Memory B cell (primary cell): Measurements from ENCODE around the gene ITGAX.

Experiments
- ATAC-seq: fragments of 150-1000 bp; cut with Tn5 transposase; 2 replicates; pipeline ENCODE4 v1.10.0; 2021; ENCODE audit warnings: low read depth, mild to moderate bottlenecking, moderate library complexity
- DNase-seq, 2 donors: peaks; one replicate each; pipeline ENCODE4 v3.0.0; 2022; ENCODE audit warnings: low spot score in 2 of 2
- H3K27ac Mint-ChIP-seq: one replicate; pipeline ENCODE4 v1.8.0; 2022; ENCODE audit warnings: mild to moderate bottlenecking, moderate library complexity, mixed read lengths
- H3K27me3 Mint-ChIP-seq: one replicate; pipeline ENCODE4 v1.8.0; 2022; ENCODE audit warnings: mixed read lengths
- H3K36me3 Mint-ChIP-seq: one replicate; pipeline ENCODE4 v1.8.0; 2022; ENCODE audit warnings: mild to moderate bottlenecking, mixed read lengths
- H3K4me1 Mint-ChIP-seq: one replicate; pipeline ENCODE4 v1.8.0; 2022; ENCODE audit warnings: mixed read lengths
- H3K4me3 Mint-ChIP-seq: one replicate; pipeline ENCODE4 v1.8.0; 2022; ENCODE audit warnings: mild to moderate bottlenecking, moderate library complexity, mixed read lengths
- H3K9me3 Mint-ChIP-seq: one replicate; pipeline ENCODE4 v1.8.0; 2022; ENCODE audit warnings: mixed read lengths

ITGAX gene

GRCh38 chr16:31400191-31400590 is 45.2 kb downstream of the ITGAX start:
- no peaks in the 10 kb centered on the region for H3K36me3 Mint-ChIP-seq
- no peak overlapping the region for H3K4me3 Mint-ChIP-seq
- peaks cover 1% of the 10 kb centered on the region for H3K27me3 Mint-ChIP-seq
- no peak overlapping the region for H3K27ac Mint-ChIP-seq
- ATAC-seq = no peak
- H3K4me1 Mint-ChIP-seq = peaks cover 4% of the 10 kb centered on the region
- peaks cover 2% of the 10 kb centered on the region for H3K9me3 Mint-ChIP-seq
- no peak for DNase-seq

GRCh38 chr16:31401436-31401835 is 46.5 kb downstream of the ITGAX start:
- ATAC-seq (no peak), DNase-seq (no peak)
- Mint-ChIP-seq H3K27ac (no peak overlapping the region), H3K36me3 (no peaks in the 10 kb centered on the region), H3K9me3 (peaks cover 2% of the 10 kb centered on the region), H3K4me1 (peaks cover 4% of the 10 kb centered on the region), H3K4me3 (no peak overlapping the region), H3K27me3 (peaks cover 1% of the 10 kb centered on the region)

- H3K27me3 Mint-ChIP-seq = no peaks in the 10 kb centered on the region
- peaks cover 4% of the 10 kb centered on the region for H3K4me1 Mint-ChIP-seq
- H3K9me3 Mint-ChIP-seq = peaks cover 2% of the 10 kb centered on the region
- ATAC-seq (no peak), DNase-seq (no peak)
- no peaks in the 10 kb centered on the region for H3K36me3 Mint-ChIP-seq
- no peak overlapping the region for H3K27ac Mint-ChIP-seq
- H3K4me3 Mint-ChIP-seq = no peak overlapping the region
Observed at GRCh38 chr16:31402687-31403086, 47.7 kb downstream of the ITGAX start.

GRCh38 chr16:31403590-31404352 is 48.8 kb downstream of the ITGAX start:
- H3K4me1 Mint-ChIP-seq = peaks cover 4% of the 10 kb centered on the region
- no peak for ATAC-seq
- H3K27ac Mint-ChIP-seq = no peak overlapping the region
- H3K9me3 Mint-ChIP-seq = peaks cover 2% of the 10 kb centered on the region
- DNase-seq = no peak
- H3K36me3 Mint-ChIP-seq = no peaks in the 10 kb centered on the region
- peaks cover 5% of the 10 kb centered on the region for H3K27me3 Mint-ChIP-seq
- H3K4me3 Mint-ChIP-seq = no peak overlapping the region

GRCh38 chr16:31404353-31405064 is 49.5 kb downstream of the ITGAX start:
- H3K27me3 Mint-ChIP-seq = peaks cover 5% of the 10 kb centered on the region
- H3K27ac Mint-ChIP-seq = no peak overlapping the region
- no peaks in the 10 kb centered on the region for H3K36me3 Mint-ChIP-seq
- H3K9me3 Mint-ChIP-seq = peaks cover 2% of the 10 kb centered on the region
- ATAC-seq = no peak
- no peak for DNase-seq
- no peak overlapping the region for H3K4me3 Mint-ChIP-seq
- H3K4me1 Mint-ChIP-seq = peaks cover 4% of the 10 kb centered on the region

GRCh38 chr16:31407406-31407805 is 52.4 kb downstream of the ITGAX start:
- Mint-ChIP-seq H3K27me3 (peaks cover 8% of the 10 kb centered on the region), H3K4me3 (no peak overlapping the region), H3K4me1 (no peaks in the 10 kb centered on the region), H3K9me3 (no peaks in the 10 kb centered on the region), H3K36me3 (no peaks in the 10 kb centered on the region), H3K27ac (no peak overlapping the region)
- DNase-seq = no peak
- no peak for ATAC-seq

- Mint-ChIP-seq H3K27me3 (peaks cover 11% of the 10 kb centered on the region), H3K4me1 (peaks cover 11% of the 10 kb centered on the region), H3K9me3 (no peaks in the 10 kb centered on the region), H3K4me3 (no peak overlapping the region), H3K27ac (no peak overlapping the region), H3K36me3 (no peaks in the 10 kb centered on the region)
- no peak for DNase-seq
- ATAC-seq = no peak
Observed at GRCh38 chr16:31409433-31409832, 54.5 kb downstream of the ITGAX start.

GRCh38 chr16:31410082-31410481 is 55.1 kb downstream of the ITGAX start:
- ATAC-seq = no peak
- no peaks in the 10 kb centered on the region for H3K9me3 Mint-ChIP-seq
- no peak overlapping the region for H3K27ac Mint-ChIP-seq

GRCh38 chr16:31411024-31411844 is 56.3 kb downstream of the ITGAX start:
- H3K4me1 Mint-ChIP-seq = peaks cover 14% of the 10 kb centered on the region
- peaks cover 16% of the 10 kb centered on the region for H3K27me3 Mint-ChIP-seq
- ATAC-seq (no peak), DNase-seq (no peak)
- H3K36me3 Mint-ChIP-seq = no peaks in the 10 kb centered on the region
- no peak overlapping the region for H3K27ac Mint-ChIP-seq
- H3K9me3 Mint-ChIP-seq = no peaks in the 10 kb centered on the region
- H3K4me3 Mint-ChIP-seq = no peak overlapping the region

More at GRCh38 chr16:31410082-31410481, 55.1 kb downstream of the ITGAX start:
- no peak overlapping the region for H3K4me3 Mint-ChIP-seq
- H3K27me3 Mint-ChIP-seq = peaks cover 11% of the 10 kb centered on the region
- H3K4me1 Mint-ChIP-seq = peaks cover 12% of the 10 kb centered on the region
- no peaks in the 10 kb centered on the region for H3K36me3 Mint-ChIP-seq
- DNase-seq = no peak

GRCh38 chr16:31412750-31413149 is 57.8 kb downstream of the ITGAX start:
- no peak for ATAC-seq
- no peaks in the 10 kb centered on the region for H3K9me3 Mint-ChIP-seq
- H3K27me3 Mint-ChIP-seq = peaks cover 18% of the 10 kb centered on the region
- H3K4me1 Mint-ChIP-seq = peaks cover 14% of the 10 kb centered on the region
- no peak overlapping the region for H3K27ac Mint-ChIP-seq
- H3K4me3 Mint-ChIP-seq = no peak overlapping the region
- H3K36me3 Mint-ChIP-seq = no peaks in the 10 kb centered on the region
- no peak for DNase-seq

- DNase-seq (no peak), ATAC-seq (no peak)
- Mint-ChIP-seq H3K9me3 (peaks cover 3% of the 10 kb centered on the region), H3K4me1 (peaks cover 14% of the 10 kb centered on the region), H3K27me3 (peaks cover 20% of the 10 kb centered on the region), H3K27ac (no peak overlapping the region), H3K4me3 (no peak overlapping the region), H3K36me3 (peaks cover 5% of the 10 kb centered on the region)
Observed at GRCh38 chr16:31413381-31413780, 58.4 kb downstream of the ITGAX start.

- H3K4me1 Mint-ChIP-seq = peaks cover 14% of the 10 kb centered on the region
- DNase-seq = no peak
- peaks cover 3% of the 10 kb centered on the region for H3K9me3 Mint-ChIP-seq
- peaks cover 16% of the 10 kb centered on the region for H3K27me3 Mint-ChIP-seq
- H3K27ac Mint-ChIP-seq = no peak overlapping the region
- no peak overlapping the region for H3K4me3 Mint-ChIP-seq
- peaks cover 5% of the 10 kb centered on the region for H3K36me3 Mint-ChIP-seq
- ATAC-seq = no peak
Observed at GRCh38 chr16:31413943-31414342, 59.0 kb downstream of the ITGAX start.

- Mint-ChIP-seq H3K9me3 (peaks cover 3% of the 10 kb centered on the region), H3K36me3 (peaks cover 5% of the 10 kb centered on the region), H3K4me3 (no peak overlapping the region), H3K27me3 (peaks cover 16% of the 10 kb centered on the region), H3K4me1 (peaks cover 14% of the 10 kb centered on the region), H3K27ac (no peak overlapping the region)
- DNase-seq (no peak), ATAC-seq (no peak)
Observed at GRCh38 chr16:31414706-31415105, 59.7 kb downstream of the ITGAX start.

- peaks cover 3% of the 10 kb centered on the region for H3K9me3 Mint-ChIP-seq
- DNase-seq (no peak), ATAC-seq (no peak)
- peaks cover 14% of the 10 kb centered on the region for H3K4me1 Mint-ChIP-seq
- H3K27me3 Mint-ChIP-seq = peaks cover 17% of the 10 kb centered on the region
- H3K36me3 Mint-ChIP-seq = peaks cover 5% of the 10 kb centered on the region
- no peak overlapping the region for H3K27ac Mint-ChIP-seq
- H3K4me3 Mint-ChIP-seq = no peak overlapping the region
Observed at GRCh38 chr16:31416371-31416770, 61.4 kb downstream of the ITGAX start.
